A673 (cell line): ENCODE data around the gene TBC1D20.

Experiments used
- EZH2 ChIP-seq: fragments of 200-600 bp; sonication (generic); IDR thresholded peaks from 2 replicates; pipeline ENCODE4 v1.6.1; 2017; ENCODE audit warnings: borderline replicate concordance, low read depth, mild to moderate bottlenecking, mixed read lengths, antibody characterized with exemption, low read length; ENCODE audit not compliant: poor library complexity, severe bottlenecking
- TF ChIP-seq, protein P1 (sequence below): fragments of 300-800, 200-600 bp; sonication (generic); conservative IDR thresholded peaks from 2 replicates; pipeline ENCODE4 v1.5.1; 2017; ENCODE audit warnings: low read depth, mild to moderate bottlenecking, antibody characterized with exemption, low read length, moderate library complexity, mixed read lengths

DNA sequence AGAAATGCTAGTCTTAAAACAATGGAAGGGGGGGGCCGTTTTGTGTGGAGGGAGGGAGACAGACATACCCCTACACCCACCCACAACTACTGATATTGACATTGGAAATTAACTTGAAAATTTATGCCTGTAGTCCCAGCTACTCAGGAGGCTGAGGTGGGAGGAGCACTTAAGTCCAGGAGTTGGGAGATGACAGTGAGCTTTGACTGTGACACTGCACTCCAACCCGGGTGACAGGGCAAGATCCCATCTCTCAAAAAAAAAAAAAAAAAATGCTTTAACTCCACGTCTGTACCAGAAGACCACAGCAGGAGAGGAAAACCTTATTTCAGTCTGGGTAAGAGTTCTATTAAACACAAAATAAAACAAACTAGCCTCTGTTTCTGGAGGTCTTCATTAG lies 2.2 kb downstream of the TBC1D20 start:
- TF ChIP-seq, protein P1, sequence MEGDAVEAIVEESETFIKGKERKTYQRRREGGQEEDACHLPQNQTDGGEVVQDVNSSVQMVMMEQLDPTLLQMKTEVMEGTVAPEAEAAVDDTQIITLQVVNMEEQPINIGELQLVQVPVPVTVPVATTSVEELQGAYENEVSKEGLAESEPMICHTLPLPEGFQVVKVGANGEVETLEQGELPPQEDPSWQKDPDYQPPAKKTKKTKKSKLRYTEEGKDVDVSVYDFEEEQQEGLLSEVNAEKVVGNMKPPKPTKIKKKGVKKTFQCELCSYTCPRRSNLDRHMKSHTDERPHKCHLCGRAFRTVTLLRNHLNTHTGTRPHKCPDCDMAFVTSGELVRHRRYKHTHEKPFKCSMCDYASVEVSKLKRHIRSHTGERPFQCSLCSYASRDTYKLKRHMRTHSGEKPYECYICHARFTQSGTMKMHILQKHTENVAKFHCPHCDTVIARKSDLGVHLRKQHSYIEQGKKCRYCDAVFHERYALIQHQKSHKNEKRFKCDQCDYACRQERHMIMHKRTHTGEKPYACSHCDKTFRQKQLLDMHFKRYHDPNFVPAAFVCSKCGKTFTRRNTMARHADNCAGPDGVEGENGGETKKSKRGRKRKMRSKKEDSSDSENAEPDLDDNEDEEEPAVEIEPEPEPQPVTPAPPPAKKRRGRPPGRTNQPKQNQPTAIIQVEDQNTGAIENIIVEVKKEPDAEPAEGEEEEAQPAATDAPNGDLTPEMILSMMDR, result no peak
- TF ChIP-seq EZH2, result no peak
